Brain pericyte (primary cell): Measurements from ENCODE around the gene TJAP1.

Experiments used
- DNase-seq: peaks from one replicate; pipeline ENCODE4 v3.0.0-alpha.2; 2012; ENCODE audit warnings: low read depth, low spot score

The TJAP1 gene

GRCh38 chr6:43477235-43478007 is at the start of gene TJAP1:
TSS of gene TJAP1 (plus strand) at chr6:43477570. CDS start at chr6:43499002, 21,432 bp downstream.
- DNase-seq: peak; percentile 45

- no peak for DNase-seq
Measured at GRCh38 chr6:43428112-43428570, 49.2 kb upstream of the TJAP1 start.

DNA sequence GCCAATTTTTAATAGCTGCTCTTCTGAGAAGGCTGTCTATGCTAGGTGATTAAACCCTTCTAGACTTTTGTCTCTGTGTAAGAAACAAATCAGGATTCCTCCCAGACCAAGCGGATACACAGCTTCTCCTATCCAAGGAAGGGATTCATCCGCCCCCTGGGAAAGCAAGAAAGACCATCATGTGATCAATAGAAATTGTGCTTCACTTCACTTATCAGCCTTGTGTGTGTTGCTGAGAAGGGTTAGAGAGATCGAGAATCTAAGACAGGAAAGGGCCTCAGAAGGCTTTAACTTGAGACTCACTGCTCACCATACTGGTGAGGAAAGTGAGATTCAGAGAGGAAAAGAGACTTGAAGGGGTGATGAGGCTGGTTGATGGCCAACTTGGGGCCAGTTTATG is 48.5 kb upstream of the TJAP1 start:
- no peak for DNase-seq

DNA sequence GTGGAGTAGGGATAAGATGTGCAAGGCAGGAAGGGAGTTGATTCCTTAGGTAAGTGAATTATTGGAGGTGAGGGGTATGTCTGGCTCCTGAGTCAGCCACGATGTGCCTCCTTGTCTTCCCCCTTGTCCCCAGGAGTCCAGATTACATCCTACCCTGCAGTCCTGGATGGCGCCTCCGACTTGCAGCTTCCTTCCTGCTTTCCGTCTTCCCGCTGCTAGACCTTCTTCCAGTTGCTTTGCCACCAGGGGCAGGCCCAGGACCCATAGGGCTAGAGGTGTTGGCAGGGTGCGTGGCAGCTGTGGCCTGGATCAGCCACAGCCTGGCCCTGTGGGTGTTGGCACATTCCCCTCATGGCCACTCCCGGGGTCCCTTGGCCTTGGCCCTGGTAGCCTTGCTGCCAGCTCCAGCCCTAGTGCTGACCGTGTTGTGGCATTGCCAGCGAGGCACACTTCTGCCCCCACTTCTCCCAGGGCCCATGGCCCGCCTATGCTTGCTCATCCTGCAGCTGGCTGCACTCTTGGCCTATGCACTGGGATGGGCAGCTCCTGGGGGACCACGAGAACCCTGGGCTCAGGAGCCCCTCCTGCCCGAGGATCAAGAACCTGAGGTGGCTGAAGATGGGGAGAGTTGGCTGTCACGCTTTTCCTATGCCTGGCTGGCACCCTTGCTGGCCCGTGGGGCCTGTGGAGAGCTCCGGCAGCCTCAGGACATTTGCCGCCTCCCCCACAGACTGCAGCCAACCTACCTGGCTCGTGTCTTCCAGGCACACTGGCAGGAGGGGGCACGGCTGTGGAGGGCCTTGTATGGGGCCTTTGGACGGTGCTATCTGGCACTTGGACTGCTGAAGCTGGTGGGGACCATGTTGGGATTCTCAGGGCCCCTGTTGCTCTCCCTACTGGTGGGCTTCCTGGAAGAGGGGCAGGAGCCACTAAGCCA is 45.1 kb upstream of the TJAP1 start:
- no peak for DNase-seq

DNA sequence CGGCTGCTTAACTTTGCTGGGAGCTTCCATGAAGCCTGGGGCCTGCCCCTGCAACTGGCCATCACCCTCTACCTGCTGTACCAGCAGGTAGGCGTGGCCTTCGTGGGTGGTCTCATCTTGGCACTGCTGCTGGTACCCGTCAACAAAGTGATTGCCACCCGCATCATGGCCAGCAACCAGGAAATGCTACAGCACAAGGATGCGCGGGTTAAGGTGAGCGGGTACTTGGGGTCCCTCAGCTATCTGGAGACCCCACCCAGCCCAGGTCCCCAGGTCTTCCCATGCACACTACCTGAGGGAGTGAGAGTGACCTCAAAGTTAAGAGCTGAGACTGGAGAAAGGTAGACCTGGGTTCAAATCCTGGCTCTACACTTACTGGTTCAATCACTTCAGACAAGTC is 44.2 kb upstream of the TJAP1 start:
- DNase-seq: no peak

GRCh38 chr6:43434001-43434840 is 43.1 kb upstream of the TJAP1 start:
- no peak for DNase-seq

GRCh38 chr6:43434943-43435342 is 42.4 kb upstream of the TJAP1 start:
- no peak for DNase-seq

DNA sequence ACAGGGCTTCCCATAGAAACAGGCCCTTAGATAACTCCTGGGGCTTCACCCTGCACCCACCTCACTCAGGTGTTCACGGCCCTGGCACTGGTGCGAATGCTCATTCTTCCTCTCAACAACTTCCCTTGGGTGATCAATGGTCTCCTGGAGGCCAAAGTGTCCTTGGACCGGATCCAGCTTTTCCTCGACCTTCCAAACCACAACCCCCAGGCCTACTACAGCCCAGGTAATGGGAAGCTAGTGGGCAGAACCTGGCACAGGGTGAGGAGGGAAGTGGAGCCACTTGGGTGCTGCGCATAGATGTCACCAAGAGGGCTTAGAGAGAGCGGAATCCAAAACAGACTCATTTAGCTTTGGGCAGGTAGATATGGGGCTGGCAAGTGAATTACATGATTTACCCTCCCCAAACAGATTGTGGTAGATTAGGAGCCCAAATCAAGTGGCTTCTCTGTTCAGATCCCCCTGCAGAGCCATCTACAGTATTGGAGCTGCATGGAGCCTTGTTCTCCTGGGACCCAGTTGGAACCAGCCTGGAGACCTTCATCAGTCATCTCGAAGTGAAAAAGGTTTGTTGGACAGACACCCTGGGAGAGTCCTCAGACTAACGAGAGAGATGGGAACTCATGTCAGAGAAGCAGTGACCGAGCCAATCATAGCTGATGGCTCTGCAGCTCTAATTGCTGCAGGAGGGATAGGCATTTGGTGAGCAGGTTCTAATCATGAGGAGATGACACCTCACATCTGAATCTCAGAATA is 41.5 kb upstream of the TJAP1 start:
- no peak for DNase-seq

DNA sequence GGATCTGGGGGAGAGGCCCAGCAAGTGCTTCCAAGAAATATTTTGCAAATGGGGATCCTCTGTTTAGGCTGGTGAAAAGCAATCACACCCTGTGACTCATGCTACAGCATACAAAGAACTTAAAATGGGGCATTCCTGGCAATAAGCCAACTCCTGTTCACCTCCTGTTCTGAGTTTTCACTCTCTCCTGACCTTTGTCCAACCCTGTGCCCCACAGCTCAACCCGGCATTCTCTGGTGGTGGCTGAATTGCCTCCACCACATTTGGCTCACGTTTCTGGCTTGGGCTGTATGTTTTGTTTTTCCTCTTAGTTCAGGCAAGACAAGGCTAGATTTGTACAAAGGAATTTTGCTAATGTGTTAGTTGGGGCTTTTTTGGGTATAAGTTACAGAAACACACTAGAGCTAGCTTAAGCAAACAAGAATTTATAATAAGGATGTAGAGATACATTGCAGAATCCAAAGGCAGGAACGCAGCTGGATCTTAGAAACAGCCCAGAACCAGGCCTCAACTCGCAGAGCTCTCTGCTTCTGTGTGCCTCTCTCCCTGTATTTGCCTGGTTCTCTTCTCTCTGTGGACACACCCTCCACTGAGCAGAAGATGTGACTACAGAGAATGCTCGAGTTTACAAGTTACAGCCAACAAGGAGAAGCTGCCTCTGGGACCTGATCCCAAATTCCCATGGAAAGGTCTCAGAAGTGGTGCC is 40.6 kb upstream of the TJAP1 start:
- peak; percentile 45 for DNase-seq

DNA sequence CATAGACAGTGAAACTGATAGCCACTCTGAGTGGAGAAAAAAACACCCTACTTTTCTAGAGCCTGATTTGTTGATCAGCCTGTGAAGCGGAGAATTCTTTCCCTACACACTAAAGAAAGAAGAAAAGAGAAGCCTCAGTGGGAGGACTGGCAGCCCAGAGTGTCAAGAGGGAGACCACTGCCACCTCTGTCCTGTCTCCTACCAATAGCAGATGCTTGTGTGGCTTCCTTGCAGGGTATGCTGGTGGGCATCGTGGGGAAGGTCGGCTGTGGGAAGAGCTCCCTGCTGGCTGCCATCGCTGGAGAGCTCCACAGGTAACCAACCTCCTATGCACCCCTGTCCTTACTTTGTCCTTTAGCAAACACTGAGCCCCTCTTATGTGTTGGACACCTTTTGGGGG is 39.7 kb upstream of the TJAP1 start:
- DNase-seq: no peak

DNA sequence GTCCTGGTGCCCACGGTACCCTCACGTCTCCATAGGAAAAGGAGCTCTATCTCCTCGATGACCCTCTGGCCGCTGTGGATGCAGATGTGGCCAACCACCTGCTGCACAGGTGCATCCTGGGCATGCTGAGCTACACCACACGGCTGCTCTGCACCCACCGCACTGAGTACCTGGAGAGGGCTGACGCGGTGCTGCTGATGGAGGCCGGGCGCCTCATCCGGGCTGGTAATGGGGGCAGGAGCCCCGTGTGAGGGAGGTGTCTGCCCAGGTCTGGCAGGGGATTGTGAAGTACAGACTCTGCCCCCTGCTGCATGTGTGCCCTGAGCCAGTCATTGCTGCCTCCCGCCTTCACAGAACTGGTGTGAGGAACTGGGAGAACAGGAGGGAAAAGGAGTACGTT is 34.4 kb upstream of the TJAP1 start:
- no peak for DNase-seq

DNA sequence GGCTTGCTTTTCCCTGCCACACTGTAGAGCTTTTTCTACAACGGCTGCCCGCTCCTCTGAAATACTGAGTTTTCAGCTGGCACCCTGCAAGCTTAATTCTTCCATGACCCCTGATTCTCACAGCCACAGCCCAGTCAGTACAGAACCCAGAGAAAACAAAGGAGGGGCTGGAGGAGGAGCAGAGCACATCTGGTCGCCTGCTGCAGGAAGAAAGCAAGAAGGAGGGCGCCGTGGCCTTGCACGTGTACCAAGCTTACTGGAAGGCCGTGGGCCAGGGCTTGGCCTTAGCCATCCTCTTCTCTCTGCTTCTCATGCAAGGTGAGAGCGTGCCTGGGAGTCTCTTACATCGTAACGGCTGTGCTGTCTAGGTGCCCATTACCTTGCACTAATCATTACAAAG is 33.3 kb upstream of the TJAP1 start:
- DNase-seq: no peak

- DNase-seq: no peak
Measured at GRCh38 chr6:43444582-43444981, 32.8 kb upstream of the TJAP1 start.

- DNase-seq: no peak
Measured at GRCh38 chr6:43445576-43445975, 31.8 kb upstream of the TJAP1 start.

DNA sequence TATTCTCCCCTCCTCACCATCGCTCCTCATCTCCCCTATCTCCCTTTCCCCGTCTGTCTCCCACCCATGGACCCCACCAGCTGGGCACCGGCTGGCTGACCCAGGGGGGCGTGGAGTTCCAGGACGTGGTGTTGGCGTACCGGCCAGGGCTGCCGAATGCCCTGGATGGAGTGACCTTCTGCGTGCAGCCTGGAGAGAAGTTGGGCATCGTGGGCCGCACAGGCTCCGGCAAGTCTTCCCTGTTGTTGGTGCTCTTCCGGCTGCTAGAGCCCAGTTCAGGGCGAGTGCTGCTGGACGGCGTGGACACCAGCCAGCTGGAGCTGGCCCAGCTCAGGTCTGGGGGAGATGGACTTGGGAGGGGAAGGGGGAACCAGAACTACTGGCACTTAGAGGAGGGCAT is 29.8 kb upstream of the TJAP1 start:
- DNase-seq: no peak

DNA sequence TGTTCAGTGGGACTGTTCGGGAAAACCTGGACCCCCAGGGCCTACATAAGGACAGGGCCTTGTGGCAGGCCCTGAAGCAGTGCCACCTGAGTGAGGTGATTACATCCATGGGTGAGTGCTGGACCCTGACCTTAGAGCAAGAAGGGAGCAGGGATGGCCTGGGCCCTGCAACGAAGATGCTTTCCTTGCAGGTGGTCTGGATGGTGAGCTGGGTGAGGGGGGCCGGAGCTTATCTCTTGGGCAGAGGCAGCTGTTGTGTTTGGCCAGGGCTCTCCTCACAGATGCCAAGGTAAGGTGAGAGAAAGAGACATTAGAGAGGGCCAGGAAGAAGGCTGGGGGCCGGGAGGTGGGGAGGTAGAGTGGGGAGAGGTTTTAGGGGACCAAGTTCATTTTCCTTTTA is 28.5 kb upstream of the TJAP1 start:
- DNase-seq: no peak

DNA sequence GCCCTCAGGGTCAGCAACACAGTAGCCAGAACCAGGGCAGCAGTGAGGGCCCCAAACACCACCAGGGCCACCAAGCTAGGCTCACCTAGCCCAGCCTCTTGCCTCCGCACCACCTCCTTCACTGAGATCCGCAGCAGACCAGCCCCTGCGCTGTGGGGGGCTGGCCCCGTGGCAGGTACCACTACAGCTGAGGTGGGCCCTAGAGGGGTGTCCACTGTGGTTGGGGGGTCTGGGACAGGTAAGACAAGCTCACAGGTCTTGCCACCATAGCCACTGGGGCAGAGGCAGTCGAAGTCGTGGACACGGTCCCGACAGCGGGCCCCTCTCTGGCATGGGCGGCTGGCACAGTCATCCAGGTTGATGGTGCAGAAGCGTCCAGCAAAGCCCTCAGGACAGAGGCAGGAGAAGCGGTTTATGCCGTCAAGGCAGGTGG is 26.7 kb upstream of the TJAP1 start:
- no peak for DNase-seq

GRCh38 chr6:43451348-43451747 is 26.0 kb upstream of the TJAP1 start:
- no peak for DNase-seq

DNA sequence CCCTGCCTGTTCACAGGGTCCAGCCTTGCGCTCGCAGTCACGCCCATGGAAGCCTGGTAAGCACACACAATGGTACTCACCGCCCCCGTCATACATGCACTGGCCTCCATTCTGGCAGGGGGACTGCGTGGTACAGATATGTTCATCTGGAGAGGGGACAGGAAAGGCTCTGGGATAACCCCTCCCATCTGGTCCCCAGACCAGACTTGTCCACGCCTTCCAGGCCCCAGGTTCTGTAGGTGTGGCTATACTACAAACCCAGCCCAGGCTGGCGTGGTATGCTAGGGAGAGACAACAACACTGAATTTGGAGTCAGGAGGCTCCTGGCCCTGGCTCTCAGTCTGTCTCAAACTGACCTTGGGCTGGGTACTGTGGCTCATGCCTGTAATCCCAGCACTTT is 25.4 kb upstream of the TJAP1 start:
- no peak for DNase-seq

DNA sequence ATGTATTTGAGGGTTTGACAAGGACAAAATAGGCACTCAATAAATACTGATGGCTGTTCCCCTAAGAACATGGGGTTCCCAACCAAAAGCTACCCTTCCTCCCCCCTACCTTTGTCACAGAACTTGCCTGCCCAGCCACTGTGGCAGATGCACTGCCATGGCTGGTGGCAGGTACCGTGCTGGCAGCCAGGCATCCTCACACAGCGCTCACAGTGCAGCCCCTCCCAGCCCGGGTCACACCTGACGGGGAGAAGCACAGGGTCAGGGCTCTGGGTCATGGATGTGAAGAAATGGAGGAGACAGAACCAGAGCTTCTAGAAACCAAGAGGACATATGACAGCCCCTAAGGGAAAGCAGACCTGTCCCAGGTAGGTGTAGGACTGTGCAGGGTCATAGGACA is 24.5 kb upstream of the TJAP1 start:
- no peak for DNase-seq
